ENCODE data around the gene ZMAT5.
A peak's percentile ranks its signal among the peaks of the same experiment; 100 is the strongest.

ZMAT5 gene

DNA sequence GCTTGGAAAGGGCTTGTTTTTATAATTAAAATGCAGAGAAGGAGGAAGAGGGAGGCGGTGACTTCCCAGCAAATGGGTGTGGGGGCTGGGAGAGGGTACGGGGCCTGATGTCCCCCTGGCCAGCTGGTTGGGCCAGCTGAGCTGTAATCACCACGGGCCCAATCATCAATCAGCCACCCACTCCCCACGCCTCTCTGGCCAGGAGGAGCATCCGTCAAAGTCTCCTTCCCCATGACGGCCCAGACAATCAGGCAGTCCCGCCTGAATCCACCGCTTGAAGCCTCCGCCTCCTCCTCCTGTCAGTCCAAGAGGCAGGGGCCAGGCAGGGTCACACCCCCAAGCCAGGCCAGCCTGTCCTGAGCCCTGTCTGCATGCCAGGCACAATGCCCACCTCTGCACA is 60.3 kb downstream of the ZMAT5 start:
- no peak for DNase-seq (ENCODE audit: low spot score)

DNA sequence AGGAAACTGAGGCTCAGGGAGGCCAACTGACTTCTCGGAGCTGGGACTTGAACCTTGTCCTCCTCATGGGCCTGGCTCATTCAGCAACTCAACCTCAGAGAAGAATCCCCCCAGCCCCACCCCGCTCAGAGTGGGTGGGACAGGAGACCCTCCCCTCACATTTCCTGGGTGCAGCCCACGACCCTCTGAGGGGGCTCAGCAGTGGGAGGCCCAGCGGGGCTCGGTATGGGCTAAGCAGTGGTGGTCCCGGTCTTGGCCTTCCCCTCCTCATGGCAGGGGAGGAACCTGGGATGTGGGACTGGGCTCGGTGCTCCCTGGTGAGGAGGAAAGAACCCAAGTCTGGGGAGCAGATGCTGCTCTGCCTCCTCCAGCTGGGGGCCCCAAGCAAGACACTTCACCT is 61.2 kb downstream of the ZMAT5 start:
- DNase-seq (ENCODE audit: low spot score): no peak

DNA sequence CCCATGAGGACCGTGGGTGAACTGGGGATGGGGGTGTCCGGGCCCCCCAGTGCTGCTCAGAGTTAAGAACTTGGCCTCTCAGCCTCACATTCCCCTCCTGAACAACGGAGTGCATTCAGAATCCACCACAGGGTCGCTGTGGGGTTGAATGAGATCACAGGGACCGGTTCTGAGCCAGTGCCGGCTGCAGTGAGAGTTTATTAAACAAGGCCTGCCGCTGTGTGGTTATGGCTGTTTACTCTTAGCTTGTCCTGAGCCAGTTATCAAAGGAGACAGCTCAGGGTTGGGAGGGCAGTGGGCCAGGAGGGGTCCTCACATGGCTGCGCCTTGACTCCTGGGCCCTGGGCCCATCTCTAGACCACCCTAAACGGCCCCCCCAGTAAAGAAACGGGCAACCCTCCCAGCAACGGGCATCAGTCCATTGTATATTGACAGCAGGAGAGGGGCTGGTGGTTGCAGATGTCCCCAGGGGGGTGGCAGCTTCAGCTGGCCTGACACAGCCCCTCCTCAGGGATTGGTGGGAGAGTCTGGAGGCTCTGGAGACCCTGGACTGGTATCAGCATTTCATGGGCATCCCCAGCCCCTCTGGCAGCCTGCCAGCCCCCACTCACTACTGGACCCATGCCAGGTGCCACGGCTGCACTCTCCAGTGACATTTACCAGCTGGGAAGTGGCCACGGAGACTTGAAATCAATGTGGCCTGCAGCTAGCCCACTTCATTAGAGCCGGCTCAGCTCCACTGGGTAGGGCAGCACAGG is 62.1 kb downstream of the ZMAT5 start:
- peak; percentile 60 for DNase-seq (ENCODE audit: low spot score)

DNA sequence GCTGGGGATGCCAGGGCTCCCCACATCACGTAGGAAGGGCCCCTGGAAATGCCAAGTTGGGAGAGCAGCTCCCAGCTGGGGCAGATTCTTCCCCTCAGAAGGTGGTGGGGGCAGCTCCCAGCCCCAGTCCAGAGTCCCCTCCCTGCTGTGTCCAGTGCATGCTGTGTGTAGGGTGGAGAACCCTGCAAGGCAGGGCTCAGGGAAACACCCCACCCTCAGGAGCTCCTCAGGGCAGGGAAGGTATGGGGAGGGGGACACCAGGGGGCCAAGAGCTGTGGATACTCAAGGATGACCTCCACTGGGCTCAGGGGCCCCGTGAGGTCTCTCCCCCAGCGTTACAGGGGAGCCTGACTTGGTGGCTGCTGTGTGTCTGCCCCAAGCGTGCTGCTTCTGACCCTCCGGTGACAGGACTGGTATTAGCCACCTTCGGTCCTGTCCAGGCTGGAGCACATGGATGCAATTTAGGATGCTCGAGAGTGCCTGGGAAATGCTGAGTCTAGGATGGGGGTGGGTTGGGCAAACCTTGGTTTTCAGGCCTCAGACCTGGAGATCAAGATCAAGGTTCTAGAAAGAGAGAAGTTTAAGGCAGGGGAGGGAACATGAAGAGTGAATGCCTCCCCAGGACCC is 63.1 kb downstream of the ZMAT5 start:
- no peak for DNase-seq (ENCODE audit: low spot score)

DNA sequence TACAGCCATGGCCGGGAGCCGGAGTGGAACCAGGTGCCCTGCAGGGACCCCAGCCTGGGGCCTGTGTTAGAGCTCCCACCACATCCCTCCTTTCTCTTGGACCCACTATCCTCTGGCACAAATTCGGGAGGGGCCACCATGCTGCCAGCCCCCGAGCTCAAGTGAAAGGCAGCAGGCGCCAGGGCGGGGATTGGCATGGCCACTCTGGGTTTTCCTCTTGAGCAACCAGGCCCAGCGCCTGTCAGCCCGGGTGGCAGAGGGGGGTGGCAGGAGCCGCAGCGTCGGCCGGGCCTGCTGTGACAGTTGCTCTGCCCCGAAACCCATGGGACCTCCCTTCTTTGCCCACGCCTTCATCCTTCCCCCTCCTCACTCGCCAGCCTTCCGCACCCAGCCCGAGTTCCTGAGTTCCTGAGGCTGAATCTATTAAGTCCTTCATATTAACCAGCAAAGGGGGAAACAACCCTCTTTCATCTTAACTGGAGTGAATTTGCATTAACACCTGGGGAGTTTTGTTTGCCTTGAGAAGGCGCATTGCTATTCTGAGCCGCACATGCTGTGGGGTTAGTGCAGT is 63.8 kb downstream of the ZMAT5 start:
- no peak for DNase-seq (ENCODE audit: low spot score)

DNA sequence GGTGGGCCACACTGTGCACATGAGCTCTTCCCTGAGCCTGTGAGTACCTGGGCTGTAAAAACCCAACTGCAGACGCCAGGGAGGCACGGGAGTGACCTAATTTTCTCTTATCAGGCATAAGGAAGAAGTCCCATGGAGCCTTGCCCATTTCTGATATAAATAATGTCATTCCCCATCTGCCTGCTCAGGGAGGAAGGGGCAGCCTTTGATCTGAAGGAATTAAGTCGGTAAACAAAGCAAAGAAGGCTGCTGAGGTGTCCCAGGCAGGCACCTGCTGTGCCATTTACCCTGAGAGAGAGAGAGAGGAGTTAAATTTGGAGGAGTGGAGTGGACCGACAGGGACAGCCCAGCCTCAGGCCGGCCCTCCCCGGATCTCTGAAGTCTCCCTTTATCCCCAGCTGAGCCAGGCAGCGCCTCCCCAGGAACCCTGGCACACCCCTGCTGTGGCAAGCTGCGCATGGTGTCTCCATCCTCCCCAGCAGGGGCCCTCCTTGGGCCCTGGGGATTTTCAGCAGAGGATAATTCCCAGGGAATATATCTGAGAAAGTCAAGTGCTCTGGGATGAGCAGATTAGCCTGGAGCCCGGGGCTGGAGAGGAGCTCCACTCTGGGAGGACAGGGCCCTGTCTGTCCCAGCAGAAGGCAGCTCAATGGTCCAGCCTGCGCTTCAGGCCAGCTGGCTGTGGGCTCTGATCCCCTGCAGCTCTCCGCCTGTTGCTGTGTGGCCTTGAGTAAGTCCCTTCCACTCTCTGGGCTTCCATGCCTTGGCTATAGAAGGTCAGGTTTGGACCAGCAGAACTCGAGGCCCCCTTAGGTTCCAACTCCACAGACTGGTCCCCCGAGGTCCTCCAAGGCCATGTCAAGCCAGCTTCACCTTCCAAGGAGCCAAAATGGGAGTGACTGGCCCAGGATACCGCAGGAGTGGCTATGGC is 64.5 kb downstream of the ZMAT5 start:
- DNase-seq (ENCODE audit: low spot score): no peak

DNA sequence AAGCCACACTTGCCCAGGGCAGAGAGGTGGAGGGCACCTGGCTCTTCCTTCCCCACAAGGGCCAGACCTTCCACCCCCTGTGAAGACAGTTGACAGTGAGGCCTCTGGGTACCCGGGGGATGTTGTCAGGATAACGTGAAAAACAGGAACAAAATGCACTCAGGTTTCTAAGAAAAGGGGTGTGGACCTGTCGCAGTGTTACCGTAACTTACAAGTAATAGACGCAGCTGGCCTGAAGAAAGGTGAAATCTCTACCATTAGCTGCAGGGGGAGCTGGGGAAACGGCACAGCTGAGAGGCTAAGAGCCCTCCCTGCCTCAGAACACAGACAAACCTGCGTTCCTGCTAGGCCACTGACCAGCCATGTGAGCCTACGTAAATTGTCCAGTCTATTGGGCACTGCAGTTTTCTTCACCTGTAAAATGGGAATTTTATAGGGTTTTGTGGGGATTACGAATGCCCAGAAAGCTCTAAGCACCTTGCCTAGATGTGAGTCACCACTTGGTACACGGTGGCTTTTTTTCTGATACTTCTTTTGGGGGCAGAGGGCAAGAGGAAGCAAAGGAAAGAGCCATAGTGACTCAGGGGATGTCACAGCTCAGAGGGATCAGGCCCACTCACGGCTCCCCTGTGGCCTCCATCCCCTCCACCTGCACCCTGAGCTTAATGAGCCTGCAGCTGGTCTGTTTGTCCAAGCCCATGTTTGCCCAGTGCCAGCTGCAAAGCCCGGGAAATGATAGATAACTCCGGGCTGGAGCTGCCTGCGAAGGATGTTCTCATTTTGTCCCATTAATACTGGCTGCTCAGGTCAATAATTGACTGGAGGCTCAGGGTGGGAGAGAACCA is 65.4 kb downstream of the ZMAT5 start:
- no peak for DNase-seq (ENCODE audit: low spot score)

DNA sequence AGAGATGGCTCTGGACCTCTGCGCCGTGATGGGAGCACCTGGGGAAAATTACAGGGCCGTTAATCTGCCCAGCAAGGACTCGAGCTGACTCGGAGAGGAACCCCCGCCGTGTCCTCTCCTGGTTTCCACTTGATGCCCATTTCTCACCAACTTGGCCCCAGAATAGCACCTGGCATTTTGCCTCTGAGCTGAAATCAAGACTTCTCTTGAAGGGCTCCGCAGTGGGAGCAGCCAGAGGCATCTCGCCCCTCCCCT is 66.0 kb downstream of the ZMAT5 start:
- DNase-seq (ENCODE audit: low spot score): no peak

DNA sequence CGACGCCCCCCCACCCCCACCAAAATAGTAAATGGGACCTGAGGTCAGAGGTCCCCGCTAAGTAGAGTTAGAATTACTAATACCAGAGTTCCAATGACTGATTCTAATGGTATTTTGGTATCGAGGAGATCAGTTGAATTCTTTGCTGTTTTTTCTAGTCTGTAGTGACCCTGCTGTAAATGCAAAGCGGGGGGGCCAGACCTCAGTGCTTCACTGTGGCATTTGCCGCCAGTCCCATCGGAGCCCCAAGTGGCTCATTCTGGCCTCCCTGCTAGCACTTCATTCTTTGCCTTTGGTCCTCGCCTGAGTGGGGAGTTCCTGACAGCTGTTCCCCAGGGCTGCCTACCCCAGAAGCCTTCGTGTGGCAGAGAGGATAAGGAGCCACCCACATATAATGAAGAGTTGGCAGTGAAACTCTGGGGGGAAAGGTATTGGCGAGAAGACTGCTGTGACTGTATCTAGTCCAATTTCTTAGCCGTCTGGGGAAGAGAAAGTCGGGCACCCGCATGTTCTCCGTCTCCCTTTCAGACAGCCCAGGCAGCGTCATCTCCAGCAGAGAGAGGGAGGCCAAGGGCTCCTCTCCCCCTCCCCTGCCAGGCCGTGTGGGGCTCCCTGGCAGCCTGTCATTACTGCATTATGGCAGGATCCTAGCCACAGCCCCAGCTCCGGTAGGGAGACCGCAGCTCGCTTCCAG is 66.5 kb downstream of the ZMAT5 start:
- no peak for DNase-seq (ENCODE audit: low spot score)

DNA sequence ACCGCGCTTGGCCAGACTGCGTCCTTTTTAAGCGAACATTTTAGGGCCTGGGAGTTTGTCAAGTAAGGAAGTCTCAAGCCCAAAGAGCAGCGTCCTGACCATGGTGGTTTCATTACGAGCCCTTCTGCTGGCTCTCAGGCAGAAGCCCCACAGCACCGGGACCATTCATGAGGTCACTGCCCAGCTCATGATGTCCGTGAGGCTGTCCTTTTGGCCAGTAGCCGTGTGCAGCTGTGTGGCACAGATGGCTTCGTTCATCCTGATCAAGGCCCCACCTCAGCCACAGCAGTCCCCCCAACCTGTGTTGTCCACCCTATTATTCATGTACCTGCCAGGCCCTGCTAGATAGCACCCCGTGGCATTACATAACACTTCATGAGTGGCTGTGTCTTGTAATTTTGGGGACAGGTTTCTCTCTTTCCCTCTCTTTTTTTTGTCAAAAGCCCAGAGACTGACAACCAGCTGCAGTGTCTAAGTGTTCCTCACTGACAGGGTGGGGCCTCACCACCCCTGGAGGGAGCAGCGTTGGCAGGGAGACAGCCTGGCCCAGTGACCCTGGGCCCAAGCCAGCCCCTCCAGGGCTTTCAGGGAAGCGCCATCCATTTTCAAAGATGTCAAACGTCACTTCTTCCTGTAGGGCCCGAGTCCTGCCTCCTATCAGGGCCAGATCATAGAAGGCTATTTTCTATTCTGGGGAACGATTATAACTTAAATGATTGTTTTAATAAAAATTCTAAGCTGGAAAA is 68.8 kb downstream of the ZMAT5 start:
- DNase-seq (ENCODE audit: low spot score): no peak

DNA sequence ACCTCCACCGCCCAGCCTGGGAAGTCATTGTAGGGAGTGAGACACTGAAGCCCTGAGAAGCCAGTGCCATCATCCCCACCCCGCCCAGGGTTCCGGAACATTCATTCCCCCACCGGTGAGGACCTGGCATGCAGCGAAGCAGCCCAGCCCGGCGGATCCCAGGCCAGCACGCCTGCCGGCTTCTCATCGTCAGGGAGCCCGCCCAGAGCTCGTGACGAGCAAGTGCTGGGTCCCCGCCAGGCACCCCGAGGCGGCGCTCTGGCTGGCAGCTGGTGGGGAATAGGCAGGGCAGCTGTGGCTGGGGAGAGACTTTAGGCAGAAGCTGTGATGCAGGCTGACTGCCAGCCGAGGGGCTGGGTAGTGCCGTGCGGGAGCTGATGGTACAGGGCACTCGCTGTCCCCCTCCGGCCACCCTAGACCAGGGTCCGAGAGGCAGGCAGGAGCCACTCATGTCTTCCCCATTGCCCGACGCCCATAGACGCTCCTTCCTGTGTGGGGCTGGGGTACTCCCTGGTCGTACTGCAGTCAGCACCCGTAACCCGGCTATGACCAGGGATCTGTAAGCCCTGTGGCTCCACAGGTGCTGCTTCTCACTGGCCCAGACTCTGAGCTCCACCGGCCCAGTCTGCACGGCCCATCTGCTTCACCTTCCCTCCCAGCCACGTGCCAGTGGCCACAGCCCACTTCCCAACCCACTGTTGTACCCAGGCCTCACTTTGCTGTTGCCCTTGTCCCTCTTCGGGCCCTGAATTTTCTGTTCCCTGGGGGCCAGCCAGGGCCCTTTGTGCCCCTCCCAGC is 71.5 kb downstream of the ZMAT5 start:
- DNase-seq (ENCODE audit: low spot score): no peak

DNA sequence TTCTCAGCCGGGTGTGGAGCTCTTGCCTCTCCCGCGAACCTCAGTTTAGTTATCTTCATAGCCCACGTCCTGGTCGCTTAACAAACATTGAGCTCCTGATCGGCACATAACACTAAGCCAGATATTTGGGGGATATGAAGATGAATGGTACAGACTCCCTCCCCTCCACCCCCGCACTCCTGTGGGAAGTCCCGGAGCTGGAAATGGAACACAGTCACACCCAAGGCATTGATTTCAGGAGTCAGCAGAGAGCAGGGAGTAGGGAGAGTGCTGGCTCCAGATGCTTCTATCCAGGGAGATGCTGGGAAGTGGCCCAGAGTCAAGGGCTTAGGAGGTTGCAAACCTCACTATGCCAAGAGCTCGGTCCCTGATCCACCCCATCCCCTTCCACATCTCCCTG is 73.1 kb downstream of the ZMAT5 start:
- no peak for DNase-seq (ENCODE audit: low spot score)

DNA sequence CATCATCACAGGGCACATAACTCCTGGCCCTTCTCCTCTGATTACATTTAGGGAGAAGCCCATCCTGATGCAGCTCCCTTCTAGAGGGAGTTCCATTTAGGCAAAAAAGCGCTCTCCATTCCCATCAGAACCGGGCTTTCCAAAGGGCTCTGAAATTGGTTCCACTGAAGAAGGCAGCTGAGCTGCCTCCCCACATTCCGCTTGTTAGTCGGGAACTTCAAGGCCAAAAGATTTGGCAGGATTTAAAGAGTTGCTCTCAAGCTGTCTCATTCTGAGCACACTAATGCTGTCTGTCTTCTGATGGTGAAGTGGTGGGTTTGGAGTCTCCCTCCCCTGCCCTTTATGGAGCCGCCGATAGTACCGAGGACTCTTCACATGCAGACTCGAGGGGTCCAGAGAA is 73.6 kb downstream of the ZMAT5 start:
- DNase-seq (ENCODE audit: low spot score): no peak

DNA sequence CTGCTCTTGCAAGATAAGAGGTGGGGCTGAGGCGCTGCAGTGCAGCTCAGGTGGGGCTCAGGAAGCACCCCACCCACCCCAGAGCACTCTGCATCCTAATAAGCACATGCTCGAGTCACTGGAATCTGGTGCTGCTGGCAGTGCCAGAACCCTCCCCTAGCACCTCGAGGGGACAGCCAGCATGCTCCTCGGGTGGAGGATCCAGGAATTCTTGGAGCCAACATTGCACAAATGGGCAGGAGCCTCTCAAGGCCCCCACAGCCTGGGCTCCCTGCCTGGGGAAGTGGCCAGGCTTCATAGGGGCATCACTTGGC is 74.5 kb downstream of the ZMAT5 start:
- DNase-seq (ENCODE audit: low spot score): no peak

DNA sequence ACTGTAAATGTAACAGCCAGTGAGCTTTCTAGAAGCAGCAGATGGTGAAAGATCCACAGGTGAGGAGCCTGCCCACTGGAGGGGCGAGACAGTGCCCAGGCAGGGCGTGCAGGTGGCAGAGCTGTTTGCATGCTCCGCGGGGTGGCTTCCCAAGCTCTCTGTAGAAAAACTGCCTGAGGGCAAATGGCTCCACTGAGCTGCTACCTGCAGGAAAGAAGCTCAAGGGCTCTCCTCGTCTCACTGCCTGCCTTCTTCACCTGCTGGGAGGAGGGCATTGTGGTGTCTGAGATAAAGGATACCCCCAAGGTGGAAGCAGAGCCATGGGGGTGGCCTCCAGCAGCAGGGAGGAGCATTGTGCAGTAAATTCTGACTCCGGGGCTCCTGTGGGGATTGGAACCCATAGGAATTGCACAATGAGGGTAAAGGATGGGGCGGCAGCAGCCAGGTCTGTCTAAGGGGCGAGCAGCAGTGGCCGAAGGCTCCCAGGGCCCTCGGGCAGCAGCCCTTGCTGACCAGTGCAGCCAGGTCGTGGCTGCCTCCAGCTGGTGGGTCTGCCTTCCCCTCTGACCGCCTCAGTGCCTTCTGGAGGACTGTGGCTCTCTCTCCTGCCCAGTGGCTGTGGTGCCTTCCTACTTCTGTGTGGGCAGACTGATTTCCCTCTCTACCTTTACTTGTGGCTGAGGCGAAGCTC is 75.0 kb downstream of the ZMAT5 start:
- DNase-seq (ENCODE audit: low spot score): no peak

DNA sequence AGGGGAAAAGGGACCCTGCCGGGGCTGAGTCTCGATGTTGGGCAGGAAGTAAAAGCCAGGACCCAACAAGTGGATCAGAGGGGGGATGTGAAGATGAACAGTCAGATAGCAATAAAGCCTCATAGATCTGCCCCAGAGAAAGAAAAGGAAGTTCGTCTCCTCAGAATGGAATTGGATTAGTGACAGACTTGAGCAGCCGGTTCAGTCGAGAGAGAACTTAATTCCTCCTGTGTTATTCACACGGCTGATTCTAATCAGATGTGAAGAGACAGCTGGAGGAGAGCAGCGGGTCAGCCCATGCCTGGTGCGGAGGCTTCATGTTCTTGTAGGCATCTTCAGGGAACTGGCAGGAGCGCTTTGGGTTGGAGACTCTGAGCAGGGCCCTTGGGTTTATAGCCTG is 76.3 kb downstream of the ZMAT5 start:
- DNase-seq (ENCODE audit: low spot score): no peak

DNA sequence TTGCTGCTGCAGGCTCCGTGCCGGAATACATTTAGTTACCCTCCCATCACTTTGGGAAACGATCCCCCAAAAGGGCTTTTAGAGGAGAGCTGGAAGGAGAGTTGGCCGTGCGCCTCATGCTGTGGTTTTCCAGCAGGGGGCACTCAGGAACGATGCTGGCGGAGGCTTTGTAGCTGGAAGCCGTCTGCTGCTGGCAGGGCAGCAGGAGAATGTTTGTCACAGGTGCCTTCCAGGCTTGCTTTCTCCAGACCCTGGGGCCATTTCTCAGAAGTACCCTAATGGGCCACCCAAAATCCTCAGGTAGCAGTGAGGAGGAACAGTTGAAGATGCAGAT is 77.0 kb downstream of the ZMAT5 start:
- peak; percentile 31 for DNase-seq (ENCODE audit: low spot score)

DNA sequence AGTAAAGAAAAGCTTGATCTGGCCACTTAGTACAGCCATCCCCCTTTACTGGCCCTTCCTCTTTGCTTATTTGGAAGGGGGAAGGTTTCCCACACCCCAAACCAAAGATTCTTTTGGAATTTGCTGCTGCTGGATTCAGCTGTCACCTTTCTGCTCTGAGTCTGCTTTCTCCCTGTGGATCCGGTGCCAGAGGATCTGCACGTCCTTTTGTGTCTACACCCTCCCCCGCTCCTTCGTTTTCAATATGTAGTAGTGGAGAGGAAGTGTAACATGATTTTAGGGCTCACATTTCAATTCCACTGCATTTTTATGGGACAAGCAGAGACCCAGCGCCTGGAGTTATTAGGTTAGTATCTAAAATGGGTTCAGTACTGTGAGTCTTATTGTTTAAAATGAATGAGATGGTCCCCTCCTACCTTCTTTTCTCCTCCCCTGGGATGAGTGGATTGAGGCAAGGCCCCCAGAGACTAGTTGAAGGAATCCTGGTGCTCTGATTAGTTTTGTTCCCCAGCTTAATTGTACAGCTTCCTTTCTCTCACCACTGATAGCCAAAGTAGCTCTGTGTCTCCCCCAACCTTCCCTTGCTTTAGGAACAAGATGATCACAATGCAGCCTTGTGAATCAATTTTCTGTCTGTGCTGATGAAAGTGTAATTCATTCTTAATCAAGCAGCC is 77.5 kb downstream of the ZMAT5 start:
- no peak for DNase-seq (ENCODE audit: low spot score)

DNA sequence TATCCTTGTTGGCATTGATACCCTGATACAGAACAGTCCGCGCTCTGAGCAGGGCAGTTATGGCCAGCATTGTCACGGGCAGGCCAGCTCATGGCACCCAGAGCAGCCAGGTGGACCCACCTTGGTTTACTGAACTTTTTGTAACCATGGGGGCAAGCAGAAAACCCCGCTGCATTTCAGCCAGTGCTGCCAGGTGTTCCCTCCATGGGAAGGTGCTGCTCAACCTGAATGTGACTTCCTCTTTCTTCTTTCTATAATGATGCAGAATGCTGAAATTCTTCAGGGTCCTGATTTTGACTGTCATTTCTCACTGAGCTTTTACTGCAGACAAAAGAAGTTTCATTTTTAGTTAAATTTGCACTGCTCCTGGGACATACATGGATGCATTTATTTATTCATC is 82.6 kb downstream of the ZMAT5 start:
- DNase-seq (ENCODE audit: low spot score): no peak
